ENCODE data around the gene FAM3A. TPM values are rescaled to one million over a fixed set of nuclear protein-coding genes. Genes with fewer than 3 reads are reported as not detected.

FAM3A gene
- total RNA-seq, 4 donors from 2014 or later = 62.7 to 112 (median 72.5) TPM

DNA sequence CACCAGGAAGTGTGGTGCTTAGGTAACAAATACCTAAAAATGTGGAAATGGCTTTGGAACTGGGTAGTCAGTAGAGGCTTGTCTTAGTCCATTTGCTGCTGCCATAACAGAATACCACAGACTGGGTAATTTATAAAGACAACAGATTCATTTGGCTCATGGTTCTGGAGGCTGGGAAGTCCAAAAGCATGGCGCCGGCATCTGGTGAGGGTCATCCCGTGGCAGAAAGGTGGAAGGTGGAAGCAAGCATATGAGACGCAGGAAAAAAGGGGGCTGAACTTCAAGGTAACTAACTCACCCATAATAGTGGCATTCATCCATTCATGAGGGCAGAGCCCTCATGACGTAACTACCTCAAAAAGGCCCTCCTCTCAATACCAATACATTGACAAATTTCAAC, 6.6 kb downstream of the FAM3A start:
- WGBS, 2 donors (ENCODE audit: low coverage in 1 of 2) = 86 to 93% methylated on average over 3 to 5 of the region's 5 CpGs
- intact Hi-C loops (cut with DNase I; ENCODE audit: low total_unique reads) (no loop called here), in situ Hi-C loops (cut with MboI; ENCODE audit: low pct_ligation_motif_present in 1 of 4, low pct_unique_long_range_greater_than_20kb in 1 of 4, low sequenced_read_pairs in 3 of 4) (no loop called here)
- H3K36me3 ChIP-seq = no peaks in the 10 kb centered on the region
- no peaks in the 10 kb centered on the region for H3K27me3 ChIP-seq
- no peaks in the 10 kb centered on the region for H3K4me1 ChIP-seq
- no peaks in the 10 kb centered on the region for H3K9me3 ChIP-seq
- H3K4me3 ChIP-seq = no peak overlapping the region
- TF ChIP-seq POLR2A (IDR thresholded peaks at IDR 0.05) (no peak), POLR2AphosphoS5 (IDR thresholded peaks at IDR 0.05) (no peak), EP300 (IDR thresholded peaks at IDR 0.05; ENCODE audit: low read depth) (no peak)
- TF ChIP-seq, protein P1, sequence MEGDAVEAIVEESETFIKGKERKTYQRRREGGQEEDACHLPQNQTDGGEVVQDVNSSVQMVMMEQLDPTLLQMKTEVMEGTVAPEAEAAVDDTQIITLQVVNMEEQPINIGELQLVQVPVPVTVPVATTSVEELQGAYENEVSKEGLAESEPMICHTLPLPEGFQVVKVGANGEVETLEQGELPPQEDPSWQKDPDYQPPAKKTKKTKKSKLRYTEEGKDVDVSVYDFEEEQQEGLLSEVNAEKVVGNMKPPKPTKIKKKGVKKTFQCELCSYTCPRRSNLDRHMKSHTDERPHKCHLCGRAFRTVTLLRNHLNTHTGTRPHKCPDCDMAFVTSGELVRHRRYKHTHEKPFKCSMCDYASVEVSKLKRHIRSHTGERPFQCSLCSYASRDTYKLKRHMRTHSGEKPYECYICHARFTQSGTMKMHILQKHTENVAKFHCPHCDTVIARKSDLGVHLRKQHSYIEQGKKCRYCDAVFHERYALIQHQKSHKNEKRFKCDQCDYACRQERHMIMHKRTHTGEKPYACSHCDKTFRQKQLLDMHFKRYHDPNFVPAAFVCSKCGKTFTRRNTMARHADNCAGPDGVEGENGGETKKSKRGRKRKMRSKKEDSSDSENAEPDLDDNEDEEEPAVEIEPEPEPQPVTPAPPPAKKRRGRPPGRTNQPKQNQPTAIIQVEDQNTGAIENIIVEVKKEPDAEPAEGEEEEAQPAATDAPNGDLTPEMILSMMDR (IDR thresholded peaks at IDR 0.05) = no peak
- no peak for DNase-seq
- H3K27ac ChIP-seq = no peak overlapping the region

DNA sequence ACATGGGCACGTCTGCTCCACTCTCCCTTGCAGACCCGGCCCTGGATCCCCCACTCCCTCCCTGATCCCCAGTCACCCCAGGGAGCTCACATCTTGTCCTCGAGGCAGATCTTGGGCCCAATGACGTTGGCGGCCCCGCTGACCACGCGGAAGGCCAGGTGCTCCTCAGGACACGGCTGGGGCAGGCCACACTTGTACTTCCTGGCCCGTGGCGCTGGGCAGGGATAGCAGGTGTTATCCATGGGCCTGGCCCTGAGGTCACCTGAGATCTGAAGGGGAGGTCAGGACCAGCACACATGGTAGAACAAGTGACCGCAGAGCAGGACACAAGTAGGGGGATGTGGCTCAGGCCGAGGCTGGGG, 7.7 kb downstream of the FAM3A start:
- no peaks in the 10 kb centered on the region for H3K27me3 ChIP-seq
- H3K27ac ChIP-seq = no peak overlapping the region
- in situ Hi-C loops (cut with MboI; ENCODE audit: low pct_ligation_motif_present in 1 of 4, low pct_unique_long_range_greater_than_20kb in 1 of 4, low sequenced_read_pairs in 3 of 4) (no loop called here), intact Hi-C loops (cut with DNase I; ENCODE audit: low total_unique reads) (no loop called here)
- TF ChIP-seq, protein P1 (IDR thresholded peaks at IDR 0.05) = no peak
- TF ChIP-seq POLR2AphosphoS5 (IDR thresholded peaks at IDR 0.05) = no peak
- TF ChIP-seq EP300 (IDR thresholded peaks at IDR 0.05; ENCODE audit: low read depth) = no peak
- TF ChIP-seq POLR2A (IDR thresholded peaks at IDR 0.05) = no peak
- H3K4me1 ChIP-seq = no peaks in the 10 kb centered on the region
- DNase-seq = no peak
- H3K9me3 ChIP-seq = no peaks in the 10 kb centered on the region
- WGBS, 2 donors (ENCODE audit: low coverage in 1 of 2) = 89% methylated on average over 12 of the region's 13 CpGs; no CpG with 5 or more reads in 1 of the 2 donors
- no peak overlapping the region for H3K4me3 ChIP-seq
- no peaks in the 10 kb centered on the region for H3K36me3 ChIP-seq

DNA sequence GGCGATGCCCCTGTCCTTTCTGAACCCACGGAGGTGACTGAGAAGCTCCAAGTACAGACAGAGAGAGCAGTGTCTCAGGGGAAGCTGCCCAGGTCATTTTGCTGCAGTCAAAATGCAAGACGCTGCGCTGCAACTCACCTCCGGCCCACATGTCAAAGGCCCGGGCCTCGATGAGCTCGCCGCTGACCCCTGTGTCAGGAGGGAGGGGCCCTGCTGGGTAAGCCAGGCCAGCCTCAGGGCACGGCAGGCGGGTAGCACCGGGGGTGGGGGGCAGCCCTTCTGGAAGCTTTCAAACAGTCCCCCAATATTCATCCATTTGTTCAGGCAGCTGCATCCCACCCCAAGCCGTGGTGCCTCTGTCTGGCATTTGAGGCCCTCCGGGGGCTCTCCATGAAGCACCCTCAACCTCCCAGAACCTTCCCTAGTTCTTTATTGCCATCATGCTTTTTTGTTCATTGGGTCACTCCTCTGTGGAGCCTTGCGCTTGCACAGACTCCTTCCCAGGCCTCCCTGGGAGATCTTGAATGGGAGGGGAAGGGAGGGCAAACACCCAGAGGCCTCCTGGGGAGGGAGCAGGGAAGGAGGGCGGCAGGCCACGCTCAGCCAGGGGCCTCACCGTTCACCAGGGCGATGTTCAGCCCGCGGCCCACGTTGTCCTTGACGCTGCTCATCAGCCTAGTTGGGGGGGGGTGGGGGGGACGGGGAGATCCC, 8.2 kb downstream of the FAM3A start:
- H3K27me3 ChIP-seq = no peaks in the 10 kb centered on the region
- no peak overlapping the region for H3K4me3 ChIP-seq
- no peak for DNase-seq
- 87% methylated on average over 24 of the region's 24 CpGs; no CpG with 5 or more reads in 1 of the 2 donors for WGBS, 2 donors (ENCODE audit: low coverage in 1 of 2)
- H3K9me3 ChIP-seq = no peaks in the 10 kb centered on the region
- H3K4me1 ChIP-seq = no peaks in the 10 kb centered on the region
- no peaks in the 10 kb centered on the region for H3K36me3 ChIP-seq
- TF ChIP-seq, protein P1 (IDR thresholded peaks at IDR 0.05) = no peak
- TF ChIP-seq POLR2AphosphoS5 (IDR thresholded peaks at IDR 0.05) = no peak
- no peak for TF ChIP-seq EP300 (IDR thresholded peaks at IDR 0.05; ENCODE audit: low read depth)
- TF ChIP-seq POLR2A (IDR thresholded peaks at IDR 0.05) = no peak
- intact Hi-C loops (cut with DNase I; ENCODE audit: low total_unique reads) (no loop called here), in situ Hi-C loops (cut with MboI; ENCODE audit: low pct_ligation_motif_present in 1 of 4, low pct_unique_long_range_greater_than_20kb in 1 of 4, low sequenced_read_pairs in 3 of 4) (no loop called here)
- H3K27ac ChIP-seq = no peak overlapping the region

DNA sequence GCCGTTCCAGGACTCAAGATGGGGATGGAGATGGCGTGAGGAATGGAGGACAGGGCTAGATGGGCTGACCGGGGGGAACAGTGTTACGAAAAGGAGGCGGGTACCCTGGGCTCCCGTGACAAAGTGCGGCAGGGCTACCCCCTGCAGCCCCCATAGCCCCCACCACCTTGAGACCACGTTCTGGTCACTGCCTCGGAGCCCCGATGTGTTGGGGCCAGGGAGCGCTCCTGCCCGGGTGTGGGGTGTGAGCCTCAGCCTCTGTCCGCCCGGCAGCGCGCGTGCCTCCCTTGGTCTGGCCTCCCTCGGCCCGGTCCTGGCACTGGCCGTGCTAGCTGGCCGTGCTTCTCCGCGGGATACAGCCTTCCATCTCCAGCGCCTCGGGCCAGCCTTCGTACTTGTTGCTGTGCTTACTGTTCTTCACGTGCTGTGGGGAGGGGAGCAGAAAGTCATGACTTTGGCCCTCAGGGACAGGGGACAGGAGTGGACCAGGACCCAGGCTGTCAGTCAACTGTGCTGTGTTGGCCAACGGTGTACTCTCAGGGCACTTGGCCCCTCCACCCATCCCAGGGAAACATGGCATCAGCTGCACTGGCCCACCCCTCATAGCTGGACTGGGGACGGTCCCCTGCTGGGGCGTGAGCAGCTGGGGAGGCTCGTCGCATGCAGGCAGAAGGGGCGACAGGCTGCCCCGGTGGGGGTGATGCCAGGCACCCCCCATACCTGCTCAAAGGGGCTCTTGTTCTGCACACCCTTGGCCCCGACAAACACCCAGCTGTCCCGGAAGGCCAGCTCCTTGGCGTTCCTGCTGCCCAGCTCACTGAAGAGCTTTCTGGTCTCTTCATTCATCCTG, 9.3 kb downstream of the FAM3A start:
- in situ Hi-C loops (cut with MboI; ENCODE audit: low pct_ligation_motif_present in 1 of 4, low pct_unique_long_range_greater_than_20kb in 1 of 4, low sequenced_read_pairs in 3 of 4) (no loop called here), intact Hi-C loops (cut with DNase I; ENCODE audit: low total_unique reads) (no loop called here)
- Histone ChIP-seq H3K27me3 (no peaks in the 10 kb centered on the region), H3K9me3 (no peaks in the 10 kb centered on the region), H3K36me3 (no peaks in the 10 kb centered on the region), H3K27ac (no peak overlapping the region), H3K4me3 (no peak overlapping the region), H3K4me1 (no peaks in the 10 kb centered on the region)
- DNase-seq = no peak
- 91% methylated on average over 33 of the region's 37 CpGs; no CpG with 5 or more reads in 1 of the 2 donors for WGBS, 2 donors (ENCODE audit: low coverage in 1 of 2)
- no peak for TF ChIP-seq POLR2A (IDR thresholded peaks at IDR 0.05)

Measured in transverse colon (tissue), 4 donors.